Measurements from ENCODE around the gene NACC2.

NACC2 gene

GRCh38 chr9:136057236-136058081 lies 37.6 kb downstream of the NACC2 start:
- DNase-seq (ENCODE audit: low read depth, low spot score), result no peak

- no peak for DNase-seq (ENCODE audit: low read depth, low spot score)
Observed at GRCh38 chr9:136056546-136057235, 38.4 kb downstream of the NACC2 start.

- no peak for DNase-seq (ENCODE audit: low read depth, low spot score)
Observed at GRCh38 chr9:136055715-136056545, 39.2 kb downstream of the NACC2 start.

GRCh38 chr9:136054798-136055714 lies 40.0 kb downstream of the NACC2 start:
- DNase-seq (ENCODE audit: low read depth, low spot score), result no peak

- no peak for DNase-seq (ENCODE audit: low read depth, low spot score)
Observed at GRCh38 chr9:136054146-136054545, 40.9 kb downstream of the NACC2 start.

GRCh38 chr9:136053757-136054142 lies 41.3 kb downstream of the NACC2 start:
- DNase-seq (ENCODE audit: low read depth, low spot score), result no peak

GRCh38 chr9:136052991-136053756 lies 41.9 kb downstream of the NACC2 start:
- no peak for DNase-seq (ENCODE audit: low read depth, low spot score)

GRCh38 chr9:136052472-136052880 lies 42.6 kb downstream of the NACC2 start:
- no peak for DNase-seq (ENCODE audit: low read depth, low spot score)

GRCh38 chr9:136051837-136052471 lies 43.1 kb downstream of the NACC2 start:
- peak; percentile 46 for DNase-seq (ENCODE audit: low read depth, low spot score)

GRCh38 chr9:136051453-136051836 lies 43.6 kb downstream of the NACC2 start:
- DNase-seq (ENCODE audit: low read depth, low spot score), result no peak

GRCh38 chr9:136050701-136051452 lies 44.2 kb downstream of the NACC2 start:
- DNase-seq (ENCODE audit: low read depth, low spot score), result no peak

- DNase-seq (ENCODE audit: low read depth, low spot score), result no peak
Observed at GRCh38 chr9:136050266-136050700, 44.8 kb downstream of the NACC2 start.

- no peak for DNase-seq (ENCODE audit: low read depth, low spot score)
Observed at GRCh38 chr9:136049491-136050265, 45.4 kb downstream of the NACC2 start.

- DNase-seq (ENCODE audit: low read depth, low spot score), result no peak
Observed at GRCh38 chr9:136048560-136049411, 46.3 kb downstream of the NACC2 start.

- no peak for DNase-seq (ENCODE audit: low read depth, low spot score)
Observed at GRCh38 chr9:136047775-136048559, 47.1 kb downstream of the NACC2 start.

GRCh38 chr9:136047076-136047774 lies 47.9 kb downstream of the NACC2 start:
- DNase-seq (ENCODE audit: low read depth, low spot score), result no peak

Measured in brain pericyte (primary cell).